ENCODE results near the gene MMP25. TPM values are rescaled to one million over a fixed set of nuclear protein-coding genes. Genes with fewer than 3 reads are reported as not detected.

Gene MMP25
- total and polyA plus RNA-seq, 9 of the 15 experiments (the other 6 are each of a cell fraction or from before 2014, with no cell fraction given): 0.03 to 0.04 TPM; not detected in 7

DNA sequence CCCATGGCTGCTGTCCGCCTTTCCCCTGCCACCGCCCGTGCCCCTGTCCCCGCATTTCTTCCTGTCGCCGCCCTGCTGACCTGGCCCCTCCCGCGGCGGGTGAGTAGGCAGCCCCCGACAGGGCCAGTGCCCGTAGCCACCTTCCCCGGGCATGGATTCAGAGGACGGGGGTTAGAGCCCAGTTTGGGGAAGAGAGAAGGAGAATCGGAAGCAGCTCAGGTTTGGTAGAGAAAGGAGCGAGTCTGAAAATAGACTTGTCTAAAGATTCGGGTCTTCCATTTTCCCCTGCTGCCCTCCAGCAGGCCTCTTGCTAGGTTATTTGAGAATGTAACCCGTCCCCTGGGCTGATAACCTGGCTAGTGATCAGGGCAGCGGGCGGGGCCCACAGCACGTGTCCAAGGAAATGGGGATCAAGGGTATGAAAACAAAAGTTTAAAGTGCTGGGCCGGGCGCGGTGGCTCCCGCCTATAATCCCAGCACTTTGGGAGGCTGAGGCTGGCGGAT, 41.5 kb upstream of the MMP25 start:
- intact Hi-C loops (cut with micrococcal nuclease): loop anchor here (1.0 kb wide), 1 partner anchor 19 kb away; the partner anchor contains the start of gene THOC6
- Histone ChIP-seq H3K27ac (ENCODE audit: extremely low read depth, low read depth, low read length) (peak overlapping the region; percentile 90), H3K9me3 (replicated peaks; ENCODE audit: control insufficient read depth, insufficient read depth, low read depth, low read length) (no peaks in the 10 kb centered on the region), H3K9ac (ENCODE audit: insufficient read depth in 1 of 2, low read depth in 2 of 2, low read length in 2 of 2) (peak overlapping the region; percentile 78 to 88), H3K79me2 (ENCODE audit: control insufficient read depth, insufficient read depth, low read length) (peaks cover 22% of the 10 kb centered on the region), H4K20me1 (replicated peaks; ENCODE audit: control insufficient read depth, insufficient read depth, low read length) (no peaks in the 10 kb centered on the region), H3K4me2 (ENCODE audit: insufficient read depth, low read length) (peak overlapping the region; percentile 83), H3K36me3 (ENCODE audit: control insufficient read depth, insufficient read depth, low read length) (peaks cover 3% of the 10 kb centered on the region; the same call in 2 of the 3 replicates), H3K9me1 (ENCODE audit: control insufficient read depth, insufficient read depth, low read length) (no peaks in the 10 kb centered on the region), H3K27me3 (ENCODE audit: control insufficient read depth in 2 of 2, insufficient read depth in 2 of 2, low read length in 2 of 2) (no peaks in the 10 kb centered on the region), H3K4me1 (replicated peaks in 1 of 2; ENCODE audit: control insufficient read depth in 2 of 2, insufficient read depth in 2 of 2, low read length in 2 of 2) (peaks cover 31 to 66% of the 10 kb centered on the region in 2 experiments), H2AFZ (ENCODE audit: low read depth, low read length) (peak overlapping the region; percentile 90), H3K4me3 (peak overlapping the region; percentile 50)
- POLR2A ChIA-PET: interaction anchor here (1.0 to 2.6 kb wide), 5 partner anchors 15 to 23 kb away, joined by 3 to 15 read pairs (median 6); partner anchors contain the start of genes HCFC1R1, THOC6 and TNFRSF12A
- in situ Hi-C loops (cut with MboI): no loop called here
- 0% methylated on average over 19 of the region's 25 CpGs for WGBS (ENCODE audit: insufficient coverage, low coverage, missing lambda C conversion rate)
- TSS peak; percentile 36 for BruUV-seq (replicated peaks)
- CTCF ChIA-PET (ENCODE audit: low intra/inter-chr PET ratio): no interaction called here
- FAIRE-seq: peak; percentile 75
- peak; percentile 63 to 85 (median 64) for DNase-seq (ENCODE audit: extremely low read depth in 1 of 4, low spot score in 3 of 4)
- no peak for ATAC-seq
- TF ChIP-seq HDAC1 (IDR thresholded peaks at IDR 0.05): peak in 1 of 2 experiments; percentile 67; a peak in 2 of 4 replicates
- TF ChIP-seq OTX1 (CRISPR knock-in tag; IDR thresholded peaks at IDR 0.05): no peak
- TF ChIP-seq CXXC5 (CRISPR knock-in tag; IDR thresholded peaks at IDR 0.05): peak; percentile 36
- no peak for TF ChIP-seq YY1 (IDR thresholded peaks at IDR 0.05; ENCODE audit: borderline replicate concordance in 1 of 3, control insufficient read depth in 1 of 3, extremely low read depth in 1 of 3, insufficient read depth in 3 of 3, insufficient read length in 1 of 3, insufficient replicate concordance in 2 of 3, low read depth in 1 of 3, low read length in 2 of 3)
- TF ChIP-seq, protein P1, sequence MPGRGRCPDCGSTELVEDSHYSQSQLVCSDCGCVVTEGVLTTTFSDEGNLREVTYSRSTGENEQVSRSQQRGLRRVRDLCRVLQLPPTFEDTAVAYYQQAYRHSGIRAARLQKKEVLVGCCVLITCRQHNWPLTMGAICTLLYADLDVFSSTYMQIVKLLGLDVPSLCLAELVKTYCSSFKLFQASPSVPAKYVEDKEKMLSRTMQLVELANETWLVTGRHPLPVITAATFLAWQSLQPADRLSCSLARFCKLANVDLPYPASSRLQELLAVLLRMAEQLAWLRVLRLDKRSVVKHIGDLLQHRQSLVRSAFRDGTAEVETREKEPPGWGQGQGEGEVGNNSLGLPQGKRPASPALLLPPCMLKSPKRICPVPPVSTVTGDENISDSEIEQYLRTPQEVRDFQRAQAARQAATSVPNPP (IDR thresholded peaks at IDR 0.05; ENCODE audit: borderline replicate concordance, insufficient read depth, insufficient read length): no peak
- TF ChIP-seq ZNF436 (CRISPR knock-in tag; IDR thresholded peaks at IDR 0.05): no peak
- TF ChIP-seq, protein P2, sequence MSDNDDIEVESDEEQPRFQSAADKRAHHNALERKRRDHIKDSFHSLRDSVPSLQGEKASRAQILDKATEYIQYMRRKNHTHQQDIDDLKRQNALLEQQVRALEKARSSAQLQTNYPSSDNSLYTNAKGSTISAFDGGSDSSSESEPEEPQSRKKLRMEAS (CRISPR knock-in tag; IDR thresholded peaks at IDR 0.05): peak; percentile 87
- TF ChIP-seq ATF7 (IDR thresholded peaks at IDR 0.05): 0 out of 2 replicates have a peak, but pooled peaks have one; percentile 29
- TF ChIP-seq RBM15 (IDR thresholded peaks at IDR 0.05; ENCODE audit: insufficient read depth, low read length): no peak
- TF ChIP-seq MBD2 (IDR thresholded peaks at IDR 0.05; ENCODE audit: borderline replicate concordance, low read depth): no peak
- TF ChIP-seq ARID1B (IDR thresholded peaks at IDR 0.05): peak; percentile 31; the same call in 1 of the 2 replicates
- no peak for TF ChIP-seq ERF (CRISPR knock-in tag; IDR thresholded peaks at IDR 0.05)
- no peak for TF ChIP-seq SMC3 (conservative IDR thresholded peaks at IDR 0.05; ENCODE audit: insufficient read depth, low read depth, low read length)
- no peak for TF ChIP-seq LCOR (CRISPR knock-in tag; IDR thresholded peaks at IDR 0.05)
- TF ChIP-seq NFRKB (IDR thresholded peaks at IDR 0.05; ENCODE audit: low read depth): 0 out of 2 replicates have a peak, but pooled peaks have one; percentile 54
- no peak for TF ChIP-seq ZNF253 (CRISPR knock-in tag; conservative IDR thresholded peaks at IDR 0.05)

Measured in K562 (cell line).